Right lobe of liver (tissue), 6 donors: Measurements from ENCODE around the gene ATL2. TPM values are rescaled to one million over a fixed set of nuclear protein-coding genes. Genes with fewer than 3 reads are reported as not detected.

Source experiments
- ATAC-seq, 4 donors: fragments of 200-7000 bp; cut with Tn5 transposase; one replicate each; pipeline ENCODE4 v1.9.1; 2020; ENCODE audit warnings: mild to moderate bottlenecking in 4 of 4, moderate library complexity in 4 of 4
- DNase-seq, 3 donors: peaks; one replicate each; pipeline ENCODE4 v3.0.0-alpha.2; 2020
- H3K27ac ChIP-seq, 3 donors: fragments of 200-600 bp; one replicate each; pipeline ENCODE4 v1.8.0; 2022
- H3K27me3 ChIP-seq, 2 donors: fragments of 200-600 bp; one replicate each; pipeline ENCODE4 v1.8.0; 2022
- H3K36me3 ChIP-seq, 4 donors: fragments of 200-600 bp; sonication (generic) in 1 of 4; one replicate each; pipeline versions ENCODE4 v1.5.1 to v1.8.0; 2017 to 2022; ENCODE audit warnings: control low read depth in 1 of 4
- H3K4me1 ChIP-seq, 4 donors: fragments of 200-600 bp; sonication (generic) in 1 of 4; one replicate each; pipeline versions ENCODE4 v1.5.1 to v1.8.0; 2017 to 2022; ENCODE audit warnings: control low read depth in 1 of 4
- H3K4me3 ChIP-seq, 3 donors: fragments of 200-600 bp; one replicate each; pipeline ENCODE4 v1.8.0; 2022
- H3K9me3 ChIP-seq, 4 donors: fragments of 200-600 bp; sonication (generic) in 1 of 4; one replicate each; pipeline versions ENCODE4 v1.5.1 to v1.8.0; 2017 to 2022; ENCODE audit warnings: control low read depth in 1 of 4
- POLR2A ChIP-seq: fragments of 450-650 bp; IDR thresholded peaks from one replicate; pipeline ENCODE4 v1.6.1; 2017; ENCODE audit warnings: antibody characterized with exemption, mild to moderate bottlenecking
- WGBS: methylation state at CpG from one replicate; pipeline ENCODE4 v1.1.6; 2018; ENCODE audit warnings: low coverage, low lambda C conversion rate; ENCODE audit not compliant: insufficient coverage; ENCODE audit errors: missing lambda C conversion rate; 5-methylcytosine and 5-hydroxymethylcytosine counted together
- intact Hi-C, 2 donors: fragments of 100-400 bp; cut with DNase I; formaldehyde crosslinking; loops; one replicate each; pipeline versions ENCODE4 v1.11.2 to v1.14.1; 2022
- total RNA-seq, 6 experiments: library from RNA; depleted of rRNA in 2 of 6; stranded (reverse); fragments of >200 nt in 2 of 6; fragmentation: NEBNext Ultra II Directional in 3 of 6; extraction: Animal tissue kit (Norgen Biotek cat#: 25700) in 3 of 6; gene quantifications; one replicate each; pipeline versions ENCODE4 v1.1.0 to v1.2.4, GENCODE V29; 2016 to 2023
- TF ChIP-seq, protein P1 (sequence below), 4 donors: fragments of 200-600 bp in 3 of 4; fragments of 450-650 bp in 1 of 4; IDR thresholded peaks; one replicate each; pipeline versions ENCODE4 v1.5.1 to v1.8.0; 2016 to 2022; ENCODE audit warnings: antibody characterized with exemption in 4 of 4, mild to moderate bottlenecking in 2 of 4
- donor health status: DM: no; HTN: yes; CAD: no.
- donor health status: DM: no; HTN: no; CAD: no.
- donor health status: DM: no; HTN: no; CAD: no.
- donor health status: DM: no; HTN: yes; CAD: no.
- donor health status: DM: no; HTN: yes; CAD: no.

ATL2 gene
- total RNA-seq, 6 experiments from 2014 or later = 39.1 to 57.5 (median 46.3) TPM

DNA sequence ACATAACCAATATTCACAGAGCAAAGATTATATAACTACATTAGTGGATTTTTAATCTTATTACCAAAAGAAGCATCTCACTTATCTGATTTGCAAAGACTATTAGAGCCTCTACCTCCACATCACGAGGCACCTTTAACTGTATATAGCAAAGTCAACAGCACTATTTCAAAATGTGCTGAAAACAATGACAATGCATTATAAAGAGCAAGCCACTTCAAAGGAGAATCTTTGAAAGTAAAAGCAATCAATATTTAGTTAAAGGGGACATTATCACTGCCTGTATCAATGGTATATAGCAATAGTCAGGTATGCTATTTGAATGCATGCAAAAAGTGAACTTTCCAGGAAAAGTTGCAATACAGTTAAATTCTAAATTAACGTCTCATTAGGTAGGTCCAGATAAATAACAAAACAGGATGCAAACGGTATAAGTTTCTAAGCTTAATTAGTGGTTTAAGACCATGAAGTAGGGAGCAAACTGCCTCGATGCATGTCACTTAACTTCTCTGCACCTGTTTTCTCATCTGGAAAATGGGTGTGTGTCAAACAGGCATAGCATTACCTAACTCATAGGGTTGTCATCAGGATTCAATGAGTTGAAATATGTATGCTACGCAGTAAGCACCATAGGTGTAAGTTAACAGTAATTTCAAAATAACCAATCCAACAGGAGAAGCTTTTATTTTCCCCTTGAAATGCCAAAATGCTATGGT is 31.6 kb downstream of the ATL2 start:
- Histone ChIP-seq H3K27me3 (no peaks in the 10 kb centered on the region), H3K4me1 (peaks cover 0 to 11% (median 0%) of the 10 kb centered on the region in 4 donors), H3K9me3 (no peaks in the 10 kb centered on the region), H3K36me3 (peaks cover 0 to 26% (median 9%) of the 10 kb centered on the region in 4 donors), H3K27ac (no peak overlapping the region), H3K4me3 (no peak overlapping the region)
- ATAC-seq = no peak
- no peak for DNase-seq
- 86% methylated on average over 5 of the region's 5 CpGs for WGBS
- no peak for TF ChIP-seq POLR2A
- TF ChIP-seq, protein P1, sequence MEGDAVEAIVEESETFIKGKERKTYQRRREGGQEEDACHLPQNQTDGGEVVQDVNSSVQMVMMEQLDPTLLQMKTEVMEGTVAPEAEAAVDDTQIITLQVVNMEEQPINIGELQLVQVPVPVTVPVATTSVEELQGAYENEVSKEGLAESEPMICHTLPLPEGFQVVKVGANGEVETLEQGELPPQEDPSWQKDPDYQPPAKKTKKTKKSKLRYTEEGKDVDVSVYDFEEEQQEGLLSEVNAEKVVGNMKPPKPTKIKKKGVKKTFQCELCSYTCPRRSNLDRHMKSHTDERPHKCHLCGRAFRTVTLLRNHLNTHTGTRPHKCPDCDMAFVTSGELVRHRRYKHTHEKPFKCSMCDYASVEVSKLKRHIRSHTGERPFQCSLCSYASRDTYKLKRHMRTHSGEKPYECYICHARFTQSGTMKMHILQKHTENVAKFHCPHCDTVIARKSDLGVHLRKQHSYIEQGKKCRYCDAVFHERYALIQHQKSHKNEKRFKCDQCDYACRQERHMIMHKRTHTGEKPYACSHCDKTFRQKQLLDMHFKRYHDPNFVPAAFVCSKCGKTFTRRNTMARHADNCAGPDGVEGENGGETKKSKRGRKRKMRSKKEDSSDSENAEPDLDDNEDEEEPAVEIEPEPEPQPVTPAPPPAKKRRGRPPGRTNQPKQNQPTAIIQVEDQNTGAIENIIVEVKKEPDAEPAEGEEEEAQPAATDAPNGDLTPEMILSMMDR (IDR thresholded peaks at IDR 0.05) = no peak
- intact Hi-C loops = no loop called here

DNA sequence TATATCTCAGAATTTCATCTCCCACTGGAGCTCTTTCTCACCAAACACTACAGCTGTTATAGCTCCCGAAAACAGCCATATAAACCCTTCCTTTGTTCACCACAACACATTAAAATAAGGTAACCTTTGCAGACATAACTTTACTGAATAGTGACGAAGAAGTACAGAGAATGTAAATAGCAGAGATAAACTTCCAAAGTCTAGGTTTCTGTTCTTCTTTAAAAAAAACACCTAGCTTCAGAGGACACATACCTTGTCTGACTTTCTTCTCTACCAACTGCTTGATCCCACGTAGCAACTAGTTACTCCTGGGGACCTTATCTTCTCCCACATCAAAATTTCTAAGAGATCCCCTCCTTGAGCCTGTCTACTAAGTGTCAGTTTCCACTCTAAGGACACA is 32.3 kb downstream of the ATL2 start:
- no peak overlapping the region for H3K4me3 ChIP-seq
- DNase-seq = no peak
- WGBS = 76% methylated on average over 3 of the region's 3 CpGs
- TF ChIP-seq POLR2A = no peak
- TF ChIP-seq, protein P1 (IDR thresholded peaks at IDR 0.05) = no peak
- H3K9me3 ChIP-seq = no peaks in the 10 kb centered on the region
- intact Hi-C loops = no loop called here
- no peak overlapping the region for H3K27ac ChIP-seq
- H3K4me1 ChIP-seq = peaks cover 0 to 11% (median 0%) of the 10 kb centered on the region in 4 donors
- no peaks in the 10 kb centered on the region for H3K27me3 ChIP-seq
- no peak for ATAC-seq
- peaks cover 0 to 27% (median 9%) of the 10 kb centered on the region in 4 donors for H3K36me3 ChIP-seq

GRCh38 chr2:38343212-38343611 is 33.9 kb downstream of the ATL2 start:
- TF ChIP-seq, protein P1 (IDR thresholded peaks at IDR 0.05) = no peak
- no peak for TF ChIP-seq POLR2A
- H3K4me1 ChIP-seq = peaks cover 0 to 11% (median 0%) of the 10 kb centered on the region in 4 donors
- ATAC-seq (no peak), DNase-seq (no peak)
- no peaks in the 10 kb centered on the region for H3K9me3 ChIP-seq
- H3K27me3 ChIP-seq = no peaks in the 10 kb centered on the region
- peaks cover 0 to 27% (median 9%) of the 10 kb centered on the region in 4 donors for H3K36me3 ChIP-seq
- 95% methylated on average over 3 of the region's 3 CpGs for WGBS
- H3K4me3 ChIP-seq = no peak overlapping the region
- intact Hi-C loops = no loop called here
- no peak overlapping the region for H3K27ac ChIP-seq

- intact Hi-C loops = no loop called here
- no peak for DNase-seq
Observed at GRCh38 chr2:38336621-38337020, 40.5 kb downstream of the ATL2 start.

More at GRCh38 chr2:38336621-38337020, 40.5 kb downstream of the ATL2 start:
- no peaks in the 10 kb centered on the region for H3K27me3 ChIP-seq
- no peak overlapping the region for H3K27ac ChIP-seq
- H3K36me3 ChIP-seq = peaks cover 0 to 12% (median 2%) of the 10 kb centered on the region in 4 donors
- ATAC-seq = no peak
- H3K4me3 ChIP-seq = no peak overlapping the region
- 93% methylated on average over 6 of the region's 6 CpGs for WGBS
- TF ChIP-seq POLR2A = no peak
- TF ChIP-seq, protein P1 (IDR thresholded peaks at IDR 0.05) = no peak
- H3K4me1 ChIP-seq = no peaks in the 10 kb centered on the region
- H3K9me3 ChIP-seq = no peaks in the 10 kb centered on the region
